OCI-M1 (cell line): ENCODE measurements around the gene ACP6.

Experiments used
- DNase-seq: peaks from one replicate; lab custom pipeline; 2025; lab: John Stamatoyannopoulos, UW

Gene ACP6

GRCh38 chr1:147651466-147651865, 18.9 kb downstream of the ACP6 start:
- no peak for DNase-seq

GRCh38 chr1:147648933-147649332, 21.4 kb downstream of the ACP6 start:
- no peak for DNase-seq

- DNase-seq, result no peak
Measured at GRCh38 chr1:147647796-147648633, 22.3 kb downstream of the ACP6 start.

GRCh38 chr1:147643974-147644373, 26.4 kb downstream of the ACP6 start:
- no peak for DNase-seq

GRCh38 chr1:147641695-147642592, 28.4 kb downstream of the ACP6 start:
- peak; percentile 80 for DNase-seq

- no peak for DNase-seq
Measured at GRCh38 chr1:147641291-147641690, 29.0 kb downstream of the ACP6 start.

- DNase-seq, result peak; percentile 87
Measured at GRCh38 chr1:147640553-147641165, 29.7 kb downstream of the ACP6 start.

- peak; percentile 9 for DNase-seq
Measured at GRCh38 chr1:147636314-147636713, 34.0 kb downstream of the ACP6 start.

GRCh38 chr1:147635342-147635741, 35.0 kb downstream of the ACP6 start:
- DNase-seq, result peak; percentile 88

GRCh38 chr1:147634645-147635044, 35.7 kb downstream of the ACP6 start:
- DNase-seq, result peak; percentile 25

- DNase-seq, result no peak
Measured at GRCh38 chr1:147633759-147634158, 36.6 kb downstream of the ACP6 start.

GRCh38 chr1:147631839-147632238, 38.5 kb downstream of the ACP6 start:
- no peak for DNase-seq

GRCh38 chr1:147630447-147630846, 39.9 kb downstream of the ACP6 start:
- no peak for DNase-seq

- DNase-seq, result no peak
Measured at GRCh38 chr1:147630022-147630421, 40.3 kb downstream of the ACP6 start.

- no peak for DNase-seq
Measured at GRCh38 chr1:147628441-147628840, 41.9 kb downstream of the ACP6 start.

GRCh38 chr1:147627435-147628110, 42.8 kb downstream of the ACP6 start:
- peak; percentile 70 for DNase-seq

GRCh38 chr1:147626739-147627138, 43.6 kb downstream of the ACP6 start:
- DNase-seq, result no peak

- DNase-seq, result no peak
Measured at GRCh38 chr1:147626291-147626690, 44.0 kb downstream of the ACP6 start.

- peak; percentile 57 for DNase-seq
Measured at GRCh38 chr1:147625362-147625995, 44.8 kb downstream of the ACP6 start.

- DNase-seq, result no peak
Measured at GRCh38 chr1:147624529-147624928, 45.8 kb downstream of the ACP6 start.

- DNase-seq, result no peak
Measured at GRCh38 chr1:147624011-147624410, 46.3 kb downstream of the ACP6 start.
